SU-DHL-6 (cell line): Measurements from ENCODE around the gene ADRA2B.

Experiments used
- CTCF ChIP-seq: fragments of 200-600 bp; sonication (generic); IDR thresholded peaks from one replicate; pipeline ENCODE4 v1.5.1; 2017; ENCODE audit warnings: antibody characterized with exemption, mild to moderate bottlenecking, low read length, moderate library complexity; ENCODE audit not compliant: insufficient read depth, poor library complexity, severe bottlenecking
- EZH2phosphoT487 ChIP-seq: fragments of 200-600 bp; sonication (generic), shearing (Covaris generic); conservative IDR thresholded peaks from 2 replicates; pipeline ENCODE4 v1.6.1; 2018; ENCODE audit warnings: mild to moderate bottlenecking, antibody characterized with exemption, low read length, moderate library complexity, mixed read lengths

GRCh38 chr2:96097441-96097840 lies 18.9 kb downstream of the ADRA2B start:
- TF ChIP-seq CTCF (no peak), EZH2phosphoT487 (no peak)
